Thoracic aorta (tissue), 2 donors: Measurements from ENCODE around the gene OSBPL1A. TPM values are rescaled to one million over a fixed set of nuclear protein-coding genes. Genes with fewer than 3 reads are reported as not detected.
A peak's percentile ranks its signal among the peaks of the same experiment; 100 is the strongest.

Experiments used
- ATAC-seq: fragments of 150-250 bp; one replicate; pipeline ENCODE4 v1.8.0; 2017; ENCODE audit warnings: low read depth; ENCODE audit not compliant: insufficient number of reproducible peaks, low FRiP score
- DNase-seq: peaks from one replicate; pipeline ENCODE4 v3.0.0-alpha.2; 2020; ENCODE audit warnings: low spot score
- H3K27ac ChIP-seq, 2 donors: fragments of 200-600 bp; sonication (generic); 1 replicate in 1 of 2; 2 replicates in 1 of 2; pipeline ENCODE4 v1.5.1; 2016; ENCODE audit warnings: mild to moderate bottlenecking in 2 of 2, moderate library complexity in 2 of 2
- H3K27me3 ChIP-seq: fragments of 200-600 bp; sonication (generic); replicated peaks from 2 replicates; pipeline ENCODE4 v1.6.0; 2016; ENCODE audit warnings: mild to moderate bottlenecking; ENCODE audit not compliant: insufficient read depth
- H3K36me3 ChIP-seq: fragments of 200-600 bp; sonication (generic); one replicate; pipeline ENCODE4 v1.5.1; 2016
- H3K4me1 ChIP-seq, 2 donors: fragments of 200-600 bp; sonication (generic); 1 replicate in 1 of 2; 2 replicates in 1 of 2; pipeline versions ENCODE4 v1.5.1 to v1.6.0; 2016; ENCODE audit warnings: low read depth in 2 of 2, mild to moderate bottlenecking in 1 of 2; ENCODE audit not compliant: control insufficient read depth in 1 of 2
- H3K4me3 ChIP-seq: fragments of 200-600 bp; sonication (generic); 2 replicates; pipeline ENCODE4 v1.5.1; 2016; ENCODE audit warnings: mild to moderate bottlenecking
- H3K9me3 ChIP-seq: fragments of 200-600 bp; sonication (generic); 2 replicates; pipeline ENCODE4 v1.5.1; 2016
- total RNA-seq, 2 donors: library from RNA; depleted of rRNA; stranded (reverse); fragments of >200 nt; gene quantifications; one replicate each; pipeline versions ENCODE4 v1.1.0 to v1.2.3, GENCODE V29; 2016
- TF ChIP-seq, protein P1 (sequence below): fragments of 200-600 bp; sonication (generic); IDR thresholded peaks from one replicate; pipeline ENCODE4 v1.5.1; 2019; ENCODE audit warnings: antibody characterized with exemption

The OSBPL1A gene
- total RNA-seq, 2 donors from 2014 or later: 35.1 to 53.7 TPM

- H3K27me3 ChIP-seq: no peaks in the 10 kb centered on the region
- DNase-seq (no peak), ATAC-seq (peak; percentile 38)
- H3K9me3 ChIP-seq: peaks cover 3% of the 10 kb centered on the region
- peak overlapping the region; percentile 75 to 81 for H3K27ac ChIP-seq
- peak overlapping the region; percentile 89 for H3K4me3 ChIP-seq
- TF ChIP-seq, protein P1, sequence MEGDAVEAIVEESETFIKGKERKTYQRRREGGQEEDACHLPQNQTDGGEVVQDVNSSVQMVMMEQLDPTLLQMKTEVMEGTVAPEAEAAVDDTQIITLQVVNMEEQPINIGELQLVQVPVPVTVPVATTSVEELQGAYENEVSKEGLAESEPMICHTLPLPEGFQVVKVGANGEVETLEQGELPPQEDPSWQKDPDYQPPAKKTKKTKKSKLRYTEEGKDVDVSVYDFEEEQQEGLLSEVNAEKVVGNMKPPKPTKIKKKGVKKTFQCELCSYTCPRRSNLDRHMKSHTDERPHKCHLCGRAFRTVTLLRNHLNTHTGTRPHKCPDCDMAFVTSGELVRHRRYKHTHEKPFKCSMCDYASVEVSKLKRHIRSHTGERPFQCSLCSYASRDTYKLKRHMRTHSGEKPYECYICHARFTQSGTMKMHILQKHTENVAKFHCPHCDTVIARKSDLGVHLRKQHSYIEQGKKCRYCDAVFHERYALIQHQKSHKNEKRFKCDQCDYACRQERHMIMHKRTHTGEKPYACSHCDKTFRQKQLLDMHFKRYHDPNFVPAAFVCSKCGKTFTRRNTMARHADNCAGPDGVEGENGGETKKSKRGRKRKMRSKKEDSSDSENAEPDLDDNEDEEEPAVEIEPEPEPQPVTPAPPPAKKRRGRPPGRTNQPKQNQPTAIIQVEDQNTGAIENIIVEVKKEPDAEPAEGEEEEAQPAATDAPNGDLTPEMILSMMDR: no peak
- H3K4me1 ChIP-seq: peaks cover 5 to 13% of the 10 kb centered on the region in 2 donors
- H3K36me3 ChIP-seq: no peaks in the 10 kb centered on the region
These were observed 125.4 kb downstream of the OSBPL1A start for GRCh38 chr18:24272229-24272525.

DNA sequence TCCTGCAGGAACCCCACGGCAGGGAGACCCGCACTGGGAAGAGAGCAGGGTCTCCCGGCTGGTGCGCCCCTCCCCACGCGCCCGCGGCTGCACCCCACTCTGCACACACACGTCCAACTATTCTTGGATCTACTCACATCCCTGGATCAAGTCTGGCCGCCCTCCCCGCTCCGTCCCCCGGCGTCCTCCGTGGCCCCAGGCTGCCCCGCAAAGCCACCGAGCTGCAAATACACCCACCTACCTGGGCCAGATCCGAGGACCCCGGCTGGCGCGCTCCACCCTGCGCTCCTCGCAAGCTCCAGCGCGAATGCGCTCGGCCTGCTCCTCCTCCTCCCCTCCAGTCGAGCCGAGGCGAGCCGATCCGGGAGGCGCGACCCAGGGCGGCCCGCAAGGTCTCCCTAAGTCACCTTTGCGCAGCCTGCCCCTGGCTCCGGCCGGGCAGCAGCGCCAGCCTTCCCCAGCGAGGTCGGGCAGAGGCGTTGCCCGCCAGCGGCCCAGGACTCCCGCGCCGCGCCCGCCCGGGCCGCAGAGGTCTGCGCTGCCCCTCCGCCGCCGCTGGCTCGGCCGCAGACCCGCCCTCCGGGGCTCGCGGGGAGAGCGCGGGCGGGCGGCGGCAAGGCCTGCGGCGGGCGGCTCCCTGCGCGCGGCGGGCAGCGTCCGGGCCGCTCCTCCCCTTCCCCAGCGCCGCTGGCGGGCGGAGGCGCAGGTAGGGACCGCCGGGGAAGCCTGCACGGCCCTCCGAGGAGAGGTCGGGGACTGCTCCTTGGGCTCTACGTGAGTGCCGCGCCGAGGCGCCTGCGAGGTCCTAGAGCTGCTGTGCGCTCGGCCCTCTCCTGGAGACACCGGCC is 126.0 kb downstream of the OSBPL1A start:
- peak; percentile 47 for ATAC-seq
- peaks cover 5% of the 10 kb centered on the region for H3K9me3 ChIP-seq
- DNase-seq: no peak
- H3K4me1 ChIP-seq: peaks cover 5 to 13% of the 10 kb centered on the region in 2 donors
- H3K27me3 ChIP-seq: no peaks in the 10 kb centered on the region
- peak overlapping the region; percentile 89 for H3K4me3 ChIP-seq
- TF ChIP-seq, protein P1: no peak
- no peaks in the 10 kb centered on the region for H3K36me3 ChIP-seq
- H3K27ac ChIP-seq: peak overlapping the region; percentile 75 to 81

- TF ChIP-seq, protein P1: no peak
- Histone ChIP-seq H3K27me3 (no peaks in the 10 kb centered on the region), H3K4me1 (peaks cover 5 to 13% of the 10 kb centered on the region in 2 donors), H3K9me3 (peaks cover 5% of the 10 kb centered on the region), H3K36me3 (no peaks in the 10 kb centered on the region), H3K4me3 (peak overlapping the region; percentile 89), H3K27ac (peak overlapping the region; percentile 75 to 81)
- DNase-seq: no peak
- no peak for ATAC-seq
These were observed 126.7 kb downstream of the OSBPL1A start for GRCh38 chr18:24270937-24271380.

- TF ChIP-seq, protein P1: no peak
- Histone ChIP-seq H3K4me3 (peak overlapping the region; percentile 89), H3K27ac (peak overlapping the region; percentile 75 to 81), H3K9me3 (peaks cover 5% of the 10 kb centered on the region), H3K36me3 (no peaks in the 10 kb centered on the region), H3K4me1 (peaks cover 5 to 13% of the 10 kb centered on the region in 2 donors), H3K27me3 (no peaks in the 10 kb centered on the region)
- DNase-seq: no peak
- ATAC-seq: no peak
These were observed 127.2 kb downstream of the OSBPL1A start for GRCh38 chr18:24270358-24270936.

DNA sequence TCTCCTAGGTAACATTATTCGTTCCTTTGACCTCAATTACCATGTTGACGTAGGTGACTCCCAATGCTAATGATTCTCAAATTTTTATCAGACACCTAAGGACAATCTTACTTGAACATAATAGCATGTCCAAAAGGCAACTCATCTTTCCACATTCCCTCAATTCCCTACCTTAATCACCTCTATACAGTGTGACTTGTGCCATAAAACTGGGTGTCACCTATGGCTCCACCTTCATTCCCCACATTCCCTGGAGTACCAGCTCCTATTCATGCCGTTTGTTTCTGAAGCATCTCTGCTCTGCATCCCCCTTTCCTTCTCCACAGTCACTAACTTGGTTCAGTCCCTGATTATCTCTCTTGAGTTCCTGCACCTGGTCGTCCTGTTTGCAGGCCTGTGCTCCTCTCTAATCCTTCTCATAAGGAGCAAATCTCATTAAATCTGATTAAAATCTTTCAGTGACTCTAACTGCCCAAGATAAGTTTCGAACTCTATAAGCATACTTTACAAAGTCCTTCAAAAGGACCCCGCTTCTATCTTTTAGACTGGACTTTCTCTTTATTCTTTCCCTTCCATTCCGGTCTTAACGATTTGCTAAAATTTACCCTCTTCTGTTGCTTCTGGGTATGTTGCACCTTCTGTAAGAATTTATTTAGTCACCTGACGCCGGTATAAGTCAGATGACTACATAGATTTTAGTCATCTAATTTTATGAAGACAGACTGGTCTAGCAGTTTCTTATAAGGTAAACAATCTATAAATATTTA is 128.7 kb downstream of the OSBPL1A start:
- H3K36me3 ChIP-seq: no peaks in the 10 kb centered on the region
- H3K9me3 ChIP-seq: peaks cover 5% of the 10 kb centered on the region
- no peak overlapping the region for H3K4me3 ChIP-seq
- peaks cover 5 to 13% of the 10 kb centered on the region in 2 donors for H3K4me1 ChIP-seq
- DNase-seq (no peak), ATAC-seq (no peak)
- H3K27ac ChIP-seq: no peak overlapping the region
- H3K27me3 ChIP-seq: no peaks in the 10 kb centered on the region
- TF ChIP-seq, protein P1: no peak
